Activated CD8-positive, alpha-beta memory T cell treated with anti-CD3 and anti-CD28 coated beads for 4 hours (primary cell): ENCODE data around the gene IGF2.

Source experiments
- DNase-seq, 2 donors: peaks; one replicate each; pipeline ENCODE4 v3.0.0-alpha.2; 2020; ENCODE audit warnings: low read depth in 2 of 2

The IGF2 gene

GRCh38 chr11:2103668-2104523 is 35.3 kb downstream of the IGF2 start:
- DNase-seq: no peak

GRCh38 chr11:2102883-2103213 is 36.3 kb downstream of the IGF2 start:
- no peak for DNase-seq

- DNase-seq: no peak
These were observed 36.9 kb downstream of the IGF2 start for GRCh38 chr11:2102132-2102882.

- no peak for DNase-seq
These were observed 38.0 kb downstream of the IGF2 start for GRCh38 chr11:2101171-2101675.

- DNase-seq: no peak
These were observed 38.6 kb downstream of the IGF2 start for GRCh38 chr11:2100361-2101170.

GRCh38 chr11:2099516-2100349 is 39.5 kb downstream of the IGF2 start:
- DNase-seq: no peak

- no peak for DNase-seq
These were observed 40.3 kb downstream of the IGF2 start for GRCh38 chr11:2098691-2099515.

- DNase-seq: no peak
These were observed 41.0 kb downstream of the IGF2 start for GRCh38 chr11:2097998-2098690.

GRCh38 chr11:2097356-2097997 is 41.7 kb downstream of the IGF2 start:
- DNase-seq: no peak

GRCh38 chr11:2096919-2097301 is 42.3 kb downstream of the IGF2 start:
- DNase-seq: no peak

GRCh38 chr11:2096011-2096918 is 42.9 kb downstream of the IGF2 start:
- no peak for DNase-seq

GRCh38 chr11:2095542-2095941 is 43.6 kb downstream of the IGF2 start:
- no peak for DNase-seq

GRCh38 chr11:2095198-2095520 is 44.0 kb downstream of the IGF2 start:
- no peak for DNase-seq

GRCh38 chr11:2094354-2095197 is 44.6 kb downstream of the IGF2 start:
- DNase-seq: no peak

- no peak for DNase-seq
These were observed 45.4 kb downstream of the IGF2 start for GRCh38 chr11:2093575-2094353.

- peak in 1 of 2 donors; percentile 19 for DNase-seq
These were observed 46.2 kb downstream of the IGF2 start for GRCh38 chr11:2092956-2093412.
